Fibroblast of skin of right biceps (primary cell): Measurements from ENCODE around the gene ITGA3.
"Not testable (repeated sequence)": the region's sequence is repeated elsewhere in the genome, so short reads cannot be mapped to it uniquely, and the experiment has no call there.

Source experiments
- DNase-seq: peaks from one replicate; pipeline ENCODE4 v3.0.0-alpha.2; 2013

ITGA3 gene

GRCh38 chr17:50035945-50036344, 20.0 kb upstream of the ITGA3 start:
- DNase-seq = no peak

GRCh38 chr17:50036455-50037261, 19.3 kb upstream of the ITGA3 start:
- DNase-seq = no peak

GRCh38 chr17:50037321-50038107, 18.4 kb upstream of the ITGA3 start:
- DNase-seq = peak; percentile 72

GRCh38 chr17:50039058-50039457, 16.9 kb upstream of the ITGA3 start:
- DNase-seq = no peak

GRCh38 chr17:50040496-50040895, 15.4 kb upstream of the ITGA3 start:
- not testable (repeated sequence) for DNase-seq

GRCh38 chr17:50042211-50042610, 13.7 kb upstream of the ITGA3 start:
- no peak for DNase-seq

- peak; percentile 63 for DNase-seq
These were observed 12.4 kb upstream of the ITGA3 start for GRCh38 chr17:50043290-50044148.

GRCh38 chr17:50044483-50044882, 11.4 kb upstream of the ITGA3 start:
- no peak for DNase-seq

- no peak for DNase-seq
These were observed 10.8 kb upstream of the ITGA3 start for GRCh38 chr17:50045154-50045553.

- DNase-seq = no peak
These were observed 9.7 kb upstream of the ITGA3 start for GRCh38 chr17:50046179-50046578.

- DNase-seq = no peak
These were observed 9.2 kb upstream of the ITGA3 start for GRCh38 chr17:50046667-50047066.

- DNase-seq = no peak
These were observed 8.8 kb upstream of the ITGA3 start for GRCh38 chr17:50047083-50047482.

- peak; percentile 93 for DNase-seq
These were observed 8.3 kb upstream of the ITGA3 start for GRCh38 chr17:50047488-50048126.

GRCh38 chr17:50048146-50048720, 7.7 kb upstream of the ITGA3 start:
- DNase-seq = peak; percentile 54

GRCh38 chr17:50048988-50049387, 6.9 kb upstream of the ITGA3 start:
- DNase-seq = no peak

- DNase-seq = peak; percentile 57
These were observed 6.3 kb upstream of the ITGA3 start for GRCh38 chr17:50049636-50050035.

- no peak for DNase-seq
These were observed 5.4 kb upstream of the ITGA3 start for GRCh38 chr17:50050431-50051032.

- peak; percentile 95 for DNase-seq
These were observed 4.8 kb upstream of the ITGA3 start for GRCh38 chr17:50051082-50051576.

- peak; percentile 40 for DNase-seq
These were observed 4.3 kb upstream of the ITGA3 start for GRCh38 chr17:50051606-50052005.

- no peak for DNase-seq
These were observed 3.6 kb upstream of the ITGA3 start for GRCh38 chr17:50052241-50052796.
